Kidney (tissue), 14 donors: Measurements from ENCODE around the gene NCAN. TPM values are rescaled to one million over a fixed set of nuclear protein-coding genes. Genes with fewer than 3 reads are reported as not detected.

Experiments used
- DNase-seq, 5 donors: peaks; one replicate each; pipeline ENCODE4 v3.0.0-alpha.2; 2013 to 2020
- FAIRE-seq: peaks from 2 replicates; lab custom pipeline; 2012; peaks lifted over from hg19 to GRCh38; lab: Jason Lieb, UNC
- H3K27ac ChIP-seq, 2 donors: one replicate each; pipeline ENCODE4 v1.7.0; 2013; ENCODE audit warnings: low read depth in 2 of 2, low read length in 2 of 2, inconsistent platforms in 1 of 2
- H3K27me3 ChIP-seq: one replicate; pipeline ENCODE4 v1.7.1; 2013; ENCODE audit warnings: low read length, inconsistent platforms; ENCODE audit not compliant: control insufficient read depth, insufficient read depth
- H3K36me3 ChIP-seq, 3 donors: one replicate each; pipeline versions ENCODE4 v1.7.0 to v1.7.1; 2013; ENCODE audit warnings: low read length in 3 of 3, control low read depth in 1 of 3, inconsistent platforms in 1 of 3; ENCODE audit not compliant: insufficient read depth in 3 of 3, control insufficient read depth in 2 of 3
- H3K4me1 ChIP-seq, 3 donors: one replicate each; pipeline versions ENCODE4 v1.7.0 to v1.7.1; 2013; ENCODE audit warnings: low read length in 3 of 3, inconsistent platforms in 1 of 3, low read depth in 1 of 3; ENCODE audit not compliant: control insufficient read depth in 2 of 3, insufficient read depth in 2 of 3
- H3K4me3 ChIP-seq, 3 donors: one replicate each; pipeline versions ENCODE4 v1.7.0 to v1.8.1; 2013; ENCODE audit warnings: low read length in 3 of 3, control low read depth in 1 of 3, inconsistent platforms in 1 of 3
- H3K9ac ChIP-seq, 3 donors: one replicate each; pipeline versions ENCODE4 v1.7.0 to v1.7.1; 2013; ENCODE audit warnings: low read length in 3 of 3, control low read depth in 1 of 3, inconsistent platforms in 1 of 3
- H3K9me3 ChIP-seq, 3 donors: one replicate each; pipeline versions ENCODE4 v1.7.0 to v1.7.1; 2013; ENCODE audit warnings: low read length in 3 of 3, control low read depth in 1 of 3, inconsistent platforms in 1 of 3; ENCODE audit not compliant: control insufficient read depth in 2 of 3, insufficient read depth in 1 of 3
- intact Hi-C: fragments of 100-400 bp; cut with DNase I; formaldehyde crosslinking; loops from one replicate; pipeline ENCODE4 v1.11.1; 2022
- polyA plus RNA-seq: library from polyadenylated mRNA; stranded (reverse); fragments of 350-450 nt; fragmentation: Illumina TruSeq; extraction: RNeasy Lipid Tissue Mini Kit (QIAGEN cat#74804); gene quantifications from one replicate; pipeline ENCODE4 v1.2.3, GENCODE V29; 2014; ENCODE audit warnings: low read depth, low replicate concordance; ENCODE audit not compliant: insufficient read depth
- total RNA-seq: library from RNA; stranded (reverse); fragmentation: NEBNext Ultra II Directional; extraction: Animal tissue kit (Norgen Biotek cat#: 25700); gene quantifications from one replicate; pipeline ENCODE4 v1.2.1, GENCODE V29; 2021
- TF ChIP-seq, protein P1 (sequence below): IDR thresholded peaks from 3 replicates; pipeline ENCODE4 v1.5.1; 2012; ENCODE audit warnings: mild to moderate bottlenecking, moderate library complexity, borderline replicate concordance; ENCODE audit not compliant: insufficient read depth; ENCODE audit errors: extremely low read depth
- donor health status: control.
- donor health status: control.
- donor health status: control.
- donor health status: control.
- donor health status: control.
- donor health status: DM: yes; HTN: yes; CAD: no.
- donor health status: Normal renal cell carcinoma (clear cell type).

The NCAN gene
- total and polyA plus RNA-seq, 2 donors from 2014 or later: 0.13 TPM; not detected in 1

DNA sequence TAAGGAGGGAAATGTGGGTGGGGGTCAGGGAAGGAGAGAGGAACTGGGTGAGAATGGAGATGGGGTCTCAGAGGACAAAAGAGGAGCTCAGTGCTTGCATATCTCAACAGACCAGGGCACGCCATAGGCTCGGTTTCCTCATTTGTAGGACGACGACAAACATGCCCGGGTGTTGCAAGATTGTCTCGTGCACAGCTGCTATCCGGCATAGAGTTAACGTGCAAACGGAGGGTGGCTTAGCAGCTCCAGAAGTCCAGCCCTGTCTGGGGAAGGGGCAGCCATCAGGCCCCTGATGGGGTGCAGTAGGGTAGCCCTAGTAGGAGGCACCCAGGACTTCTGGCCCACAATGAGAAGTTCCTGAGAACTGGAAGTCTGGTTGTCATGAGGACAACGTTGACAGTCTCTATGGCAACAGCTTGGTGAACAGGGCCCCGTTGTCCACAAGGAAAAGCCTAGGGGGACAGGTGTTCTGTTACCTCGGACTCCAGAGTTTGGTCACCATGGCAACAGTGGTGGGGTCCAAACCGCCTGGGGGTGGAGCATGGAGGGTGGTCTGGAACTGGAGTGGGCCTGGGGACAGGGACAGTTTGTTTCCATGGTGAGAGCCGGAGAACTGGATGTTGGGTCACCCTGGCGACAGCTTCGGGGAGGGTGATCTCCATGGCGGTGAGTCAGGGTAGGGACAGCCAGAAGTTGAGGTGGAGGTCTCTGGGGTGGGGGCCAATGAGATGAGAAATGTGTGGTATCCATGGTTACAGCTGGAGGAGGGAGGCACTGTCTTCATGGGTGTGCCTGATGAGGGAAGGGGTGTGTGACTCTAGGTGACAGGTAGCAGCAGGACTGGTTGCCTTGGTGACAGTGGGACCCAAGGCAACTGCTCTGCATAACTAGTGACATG is 44.6 kb downstream of the NCAN start:
- no peaks in the 10 kb centered on the region for H3K27me3 ChIP-seq
- FAIRE-seq (no peak), DNase-seq (peak in 3 of 5 donors; percentile 26 to 42 (median 35))

DNA sequence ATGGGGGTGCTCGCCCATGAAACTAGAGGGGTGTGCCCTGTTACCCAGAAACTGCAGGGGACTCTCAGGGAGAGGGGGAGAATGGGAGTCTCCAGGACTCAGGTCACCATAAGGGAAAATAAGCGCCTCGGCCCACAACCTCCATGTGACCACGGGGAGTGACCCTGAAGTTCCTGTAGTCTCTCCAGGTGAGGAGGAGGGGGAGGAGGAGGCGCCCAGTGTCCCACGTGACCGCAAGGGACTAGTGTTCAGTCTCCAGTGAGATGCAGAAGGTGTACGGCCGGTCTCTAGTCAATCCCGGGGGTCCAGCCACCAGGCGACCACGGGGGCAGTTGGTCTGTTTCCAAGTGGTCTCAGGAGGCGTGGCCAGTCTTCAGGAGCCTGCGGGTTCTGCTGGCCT is 45.4 kb downstream of the NCAN start:
- TF ChIP-seq, protein P1, sequence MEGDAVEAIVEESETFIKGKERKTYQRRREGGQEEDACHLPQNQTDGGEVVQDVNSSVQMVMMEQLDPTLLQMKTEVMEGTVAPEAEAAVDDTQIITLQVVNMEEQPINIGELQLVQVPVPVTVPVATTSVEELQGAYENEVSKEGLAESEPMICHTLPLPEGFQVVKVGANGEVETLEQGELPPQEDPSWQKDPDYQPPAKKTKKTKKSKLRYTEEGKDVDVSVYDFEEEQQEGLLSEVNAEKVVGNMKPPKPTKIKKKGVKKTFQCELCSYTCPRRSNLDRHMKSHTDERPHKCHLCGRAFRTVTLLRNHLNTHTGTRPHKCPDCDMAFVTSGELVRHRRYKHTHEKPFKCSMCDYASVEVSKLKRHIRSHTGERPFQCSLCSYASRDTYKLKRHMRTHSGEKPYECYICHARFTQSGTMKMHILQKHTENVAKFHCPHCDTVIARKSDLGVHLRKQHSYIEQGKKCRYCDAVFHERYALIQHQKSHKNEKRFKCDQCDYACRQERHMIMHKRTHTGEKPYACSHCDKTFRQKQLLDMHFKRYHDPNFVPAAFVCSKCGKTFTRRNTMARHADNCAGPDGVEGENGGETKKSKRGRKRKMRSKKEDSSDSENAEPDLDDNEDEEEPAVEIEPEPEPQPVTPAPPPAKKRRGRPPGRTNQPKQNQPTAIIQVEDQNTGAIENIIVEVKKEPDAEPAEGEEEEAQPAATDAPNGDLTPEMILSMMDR: no peak

More for the DNA sequence above, 44.6 kb downstream of the NCAN start:
- Histone ChIP-seq H3K27ac (no peak overlapping the region), H3K4me3 (no peak overlapping the region), H3K4me1 (no peaks in the 10 kb centered on the region), H3K9ac (no peak overlapping the region), H3K36me3 (no peaks in the 10 kb centered on the region), H3K9me3 (peaks cover 0 to 3% (median 0%) of the 10 kb centered on the region in 3 donors)
- intact Hi-C loops: no loop called here
- TF ChIP-seq, protein P1: no peak

DNA sequence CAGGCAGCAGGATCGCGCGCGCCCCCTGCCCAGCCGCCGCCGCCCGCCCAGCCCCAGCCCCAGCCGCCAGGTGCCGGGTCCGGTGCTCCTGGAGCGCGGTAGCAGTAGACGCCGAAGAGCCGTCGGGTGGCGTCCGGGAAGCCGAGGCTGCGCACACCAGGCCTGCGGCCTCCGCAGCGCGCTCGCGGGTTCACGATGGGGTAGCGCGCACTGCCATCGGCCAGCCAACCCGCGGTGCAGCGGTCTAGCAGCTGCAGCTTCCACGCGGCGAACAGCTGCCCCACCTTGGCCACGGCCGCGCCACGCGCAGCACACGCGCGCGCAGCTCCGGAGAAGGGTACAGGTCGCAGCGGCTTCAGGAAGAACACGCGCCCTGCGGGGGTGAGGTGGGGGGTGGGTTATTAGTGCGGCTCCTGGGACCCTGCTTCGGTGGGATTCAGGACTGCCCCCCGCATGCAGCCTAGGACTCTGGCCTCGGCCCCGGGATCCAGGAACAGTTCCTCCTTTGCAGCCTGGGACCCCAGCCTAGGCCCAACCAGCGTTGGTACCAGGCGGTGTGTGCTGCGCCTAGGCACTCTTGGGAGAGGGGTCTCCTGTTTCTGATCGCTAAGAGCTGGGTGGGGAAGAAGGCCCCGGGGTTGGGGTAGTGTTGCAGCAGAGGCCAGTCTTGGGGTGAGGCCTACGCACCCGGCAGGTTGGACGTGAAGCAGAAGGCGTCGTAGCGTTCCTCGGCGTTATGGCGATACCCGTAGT is 46.3 kb downstream of the NCAN start:
- H3K9ac ChIP-seq: no peak overlapping the region
- TF ChIP-seq, protein P1: no peak
- no peak for DNase-seq
- no peaks in the 10 kb centered on the region for H3K4me1 ChIP-seq
- no peak overlapping the region for H3K27ac ChIP-seq
- H3K4me3 ChIP-seq: no peak overlapping the region
- no peak for FAIRE-seq
- intact Hi-C loops: no loop called here
- peaks cover 0 to 3% (median 0%) of the 10 kb centered on the region in 3 donors for H3K9me3 ChIP-seq
- H3K27me3 ChIP-seq: peaks cover 9% of the 10 kb centered on the region
- H3K36me3 ChIP-seq: no peaks in the 10 kb centered on the region

More for the DNA sequence above, 45.4 kb downstream of the NCAN start:
- Histone ChIP-seq H3K9ac (no peak overlapping the region), H3K4me3 (no peak overlapping the region), H3K27ac (no peak overlapping the region), H3K36me3 (no peaks in the 10 kb centered on the region), H3K4me1 (no peaks in the 10 kb centered on the region), H3K27me3 (peaks cover 3% of the 10 kb centered on the region), H3K9me3 (peaks cover 0 to 3% (median 0%) of the 10 kb centered on the region in 3 donors)
- DNase-seq (no peak), FAIRE-seq (no peak)
- intact Hi-C loops: no loop called here
